Measurements from ENCODE around the gene FIBP.

GRCh38 chr11:65851811-65852507 lies 36.3 kb downstream of the FIBP start:
- TF ChIP-seq EZH2 (IDR thresholded peaks at IDR 0.05; ENCODE audit: low read length, unreplicated experiment) (no peak), CTCF (conservative IDR thresholded peaks at IDR 0.05; ENCODE audit: low read depth, low read length) (no peak)
